ENCODE data around the gene HES5.

The HES5 gene

GRCh38 chr1:2546515-2547209 lies 16.6 kb upstream of the HES5 start:
- ATAC-seq = peak; percentile 44 to 57

- peak; percentile 46 to 47 for ATAC-seq
Measured at GRCh38 chr1:2545754-2546514, 15.9 kb upstream of the HES5 start.

- ATAC-seq = no peak
Measured at GRCh38 chr1:2544875-2545640, 15.0 kb upstream of the HES5 start.

- no peak for ATAC-seq
Measured at GRCh38 chr1:2544093-2544874, 14.2 kb upstream of the HES5 start.

GRCh38 chr1:2543543-2544092 lies 13.6 kb upstream of the HES5 start:
- ATAC-seq = no peak

- no peak for ATAC-seq
Measured at GRCh38 chr1:2542246-2542915, 12.3 kb upstream of the HES5 start.

GRCh38 chr1:2541619-2542245 lies 11.7 kb upstream of the HES5 start:
- no peak for ATAC-seq

GRCh38 chr1:2540816-2541492 lies 10.9 kb upstream of the HES5 start:
- ATAC-seq = no peak

GRCh38 chr1:2539312-2539907 lies 9.3 kb upstream of the HES5 start:
- peak in 1 of 2 donors; percentile 31 for ATAC-seq

- no peak for ATAC-seq
Measured at GRCh38 chr1:2538872-2539271, 8.8 kb upstream of the HES5 start.

GRCh38 chr1:2538376-2538775 lies 8.3 kb upstream of the HES5 start:
- ATAC-seq = no peak

- no peak for ATAC-seq
Measured at GRCh38 chr1:2537784-2538115, 7.7 kb upstream of the HES5 start.

GRCh38 chr1:2535981-2536380 lies 5.9 kb upstream of the HES5 start:
- ATAC-seq = no peak

GRCh38 chr1:2535455-2535854 lies 5.4 kb upstream of the HES5 start:
- ATAC-seq = no peak

- no peak for ATAC-seq
Measured at GRCh38 chr1:2534687-2535441, 4.8 kb upstream of the HES5 start.

- no peak for ATAC-seq
Measured at GRCh38 chr1:2534315-2534686, 4.2 kb upstream of the HES5 start.

GRCh38 chr1:2533365-2533764 lies 3.3 kb upstream of the HES5 start:
- ATAC-seq = no peak

GRCh38 chr1:2532485-2533160 lies 2.6 kb upstream of the HES5 start:
- no peak for ATAC-seq
